Dedifferentiated amniotic fluid mesenchymal stem cell (primary cell): ENCODE results near the gene ZNF581.

ENCODE experiments used
- DNase-seq: peaks from one replicate; pipeline ENCODE4 v3.0.0-alpha.2; 2016; ENCODE audit errors: extremely low spot score

The ZNF581 gene

DNA sequence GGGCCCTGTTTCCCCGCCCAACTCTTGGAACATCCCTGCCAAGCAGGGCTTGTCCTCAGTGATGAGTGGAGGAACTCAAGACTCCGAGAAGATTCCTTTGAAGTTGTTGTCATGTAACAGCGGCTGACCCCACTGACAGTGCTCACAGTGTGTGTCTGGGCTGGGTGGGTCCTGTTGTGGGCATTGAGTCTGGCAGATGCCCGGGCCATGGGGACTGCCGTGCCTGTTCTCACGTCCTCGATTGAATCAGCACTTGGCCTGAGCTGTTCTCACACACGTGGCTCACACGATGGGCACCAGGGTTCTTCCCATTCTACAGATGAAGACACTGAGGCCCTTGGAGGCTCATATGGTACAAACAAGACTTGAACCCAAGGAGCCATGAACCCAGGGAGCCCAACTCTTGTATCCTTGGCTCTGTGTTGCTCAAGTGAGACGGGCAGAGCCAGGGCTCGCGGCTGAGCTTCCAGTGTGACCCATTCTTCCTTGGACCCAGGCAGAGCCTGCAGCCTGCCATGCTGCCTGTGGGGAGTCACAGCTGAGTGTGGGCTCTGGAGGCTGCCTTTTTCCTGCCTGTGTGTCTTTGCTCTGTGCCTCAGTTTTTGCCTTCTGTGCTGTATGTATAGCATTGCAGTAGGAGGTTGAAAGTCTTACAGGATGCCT is 23.0 kb downstream of the ZNF581 start:
- DNase-seq = no peak

DNA sequence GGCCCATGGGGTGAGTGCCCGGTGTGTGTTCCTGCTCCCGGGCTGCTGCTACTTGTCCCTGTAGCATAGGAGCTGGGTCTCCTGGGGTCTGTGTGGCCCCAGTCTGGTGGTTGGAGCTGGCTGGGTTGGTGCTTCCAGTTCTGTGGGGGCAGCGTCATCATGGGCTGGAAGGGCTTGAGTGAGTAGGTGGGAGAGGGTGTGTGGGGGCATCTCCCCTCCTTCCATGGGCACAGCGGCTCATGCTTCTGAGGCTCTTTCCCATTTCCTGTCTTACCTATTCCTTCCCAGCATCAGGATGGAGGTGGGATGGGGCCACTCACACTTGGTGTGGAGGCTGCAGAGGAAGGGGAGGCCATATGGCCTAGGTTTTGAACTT is 23.5 kb downstream of the ZNF581 start:
- DNase-seq = no peak

DNA sequence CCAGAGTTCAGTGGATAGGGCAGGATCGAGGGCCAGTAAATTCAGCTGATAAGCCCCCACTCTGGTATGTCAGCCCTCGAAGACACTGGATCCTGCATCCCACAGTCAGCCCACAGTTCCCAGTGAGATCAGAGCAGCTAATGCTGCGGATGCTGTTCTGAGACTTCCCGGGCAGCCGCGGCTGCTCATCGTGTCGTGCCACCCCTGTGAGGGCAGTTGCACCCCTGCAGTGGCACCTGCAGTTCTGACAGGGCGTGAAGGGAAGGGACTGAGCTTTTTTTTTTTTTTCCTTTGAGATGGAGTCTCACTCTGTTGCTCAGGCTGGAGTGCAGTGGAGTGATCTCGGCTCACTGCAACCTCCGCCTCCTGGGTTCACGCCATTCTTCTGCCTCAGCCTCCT is 24.1 kb downstream of the ZNF581 start:
- DNase-seq = no peak

DNA sequence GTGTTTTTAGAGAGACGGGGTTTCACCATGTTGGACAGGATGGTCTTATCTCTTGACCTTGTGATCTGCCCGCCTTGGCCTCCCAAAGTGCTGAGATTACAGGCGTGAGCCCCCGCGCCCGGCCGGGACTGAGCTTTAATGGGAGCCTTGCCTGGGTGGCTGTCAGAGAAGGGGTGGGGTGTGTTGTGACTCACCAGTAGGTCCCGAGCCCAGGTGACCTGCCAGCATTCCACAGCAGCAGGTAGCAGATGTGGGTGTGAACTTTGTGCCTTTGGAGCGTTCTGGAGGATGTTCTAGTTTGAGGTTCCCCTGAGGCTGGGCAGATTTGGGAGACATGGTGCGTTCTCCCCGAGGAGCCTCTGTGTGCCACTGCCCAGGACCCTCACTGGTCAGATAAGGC is 24.5 kb downstream of the ZNF581 start:
- no peak for DNase-seq

DNA sequence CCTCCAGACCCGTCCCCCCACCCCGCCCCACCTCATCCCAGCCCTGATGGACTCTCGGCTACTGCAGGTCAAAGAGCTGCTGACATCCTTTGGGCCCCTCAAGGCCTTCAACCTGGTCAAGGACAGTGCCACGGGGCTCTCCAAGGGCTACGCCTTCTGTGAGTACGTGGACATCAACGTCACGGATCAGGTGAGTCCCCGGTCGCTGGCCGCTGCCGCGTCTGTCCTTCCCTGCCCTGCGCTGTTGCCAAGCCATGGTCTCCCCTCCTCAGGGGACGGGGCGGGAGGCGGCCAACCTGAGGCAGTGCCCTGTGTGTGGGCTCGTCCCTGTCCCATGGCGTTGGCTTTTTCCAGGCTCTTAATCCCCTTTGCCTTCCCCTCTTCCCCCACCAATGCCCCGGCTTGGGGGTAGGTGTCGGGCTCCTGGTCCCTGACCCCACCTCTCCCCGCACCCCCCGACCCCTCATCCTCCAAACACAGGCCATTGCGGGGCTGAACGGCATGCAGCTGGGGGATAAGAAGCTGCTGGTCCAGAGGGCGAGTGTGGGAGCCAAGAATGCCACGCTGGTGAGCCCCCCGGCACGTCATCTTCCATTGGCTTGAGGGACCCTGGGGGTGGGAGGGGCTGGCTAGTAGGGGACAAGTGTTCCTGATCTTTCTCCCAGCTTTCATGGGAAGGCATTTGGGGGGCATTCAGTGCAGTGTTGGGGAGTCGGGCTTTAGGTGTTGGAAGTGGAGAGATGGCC is 25.3 kb downstream of the ZNF581 start:
- no peak for DNase-seq

DNA sequence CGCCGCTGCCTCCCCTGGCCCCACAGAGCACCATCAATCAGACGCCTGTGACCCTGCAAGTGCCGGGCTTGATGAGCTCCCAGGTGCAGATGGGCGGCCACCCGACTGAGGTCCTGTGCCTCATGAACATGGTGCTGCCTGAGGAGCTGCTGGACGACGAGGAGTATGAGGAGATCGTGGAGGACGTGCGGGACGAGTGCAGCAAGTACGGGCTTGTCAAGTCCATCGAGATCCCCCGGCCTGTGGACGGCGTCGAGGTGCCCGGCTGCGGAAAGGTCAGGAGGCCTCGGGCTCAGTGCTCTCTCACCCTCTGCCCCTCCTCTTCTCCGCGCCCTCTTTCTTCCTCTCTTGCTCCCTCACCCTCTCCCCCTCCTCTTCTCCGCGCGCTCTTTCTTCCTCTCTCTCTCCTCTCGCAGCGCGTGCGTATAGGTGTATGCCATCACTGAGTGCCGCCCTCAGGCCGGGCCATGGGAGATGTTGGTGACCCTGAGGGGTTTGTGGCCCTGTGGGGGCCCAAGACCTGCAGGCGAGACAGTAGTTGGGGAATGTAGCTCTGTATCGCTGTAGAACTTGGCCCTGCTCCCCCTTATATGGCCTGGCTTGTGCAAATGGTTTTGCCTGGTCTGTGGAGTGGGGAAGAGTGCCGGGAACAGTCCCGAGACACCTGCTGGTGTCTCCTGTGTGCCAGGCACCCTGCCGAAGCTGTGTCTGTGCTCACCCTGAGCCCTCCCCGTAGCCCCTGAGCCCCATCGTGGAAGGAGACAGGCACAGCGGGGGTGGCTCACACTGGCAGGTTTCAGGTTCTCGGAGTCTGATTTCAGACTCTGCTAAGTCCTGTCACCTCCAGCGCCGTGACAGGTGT is 26.2 kb downstream of the ZNF581 start:
- DNase-seq = no peak

DNA sequence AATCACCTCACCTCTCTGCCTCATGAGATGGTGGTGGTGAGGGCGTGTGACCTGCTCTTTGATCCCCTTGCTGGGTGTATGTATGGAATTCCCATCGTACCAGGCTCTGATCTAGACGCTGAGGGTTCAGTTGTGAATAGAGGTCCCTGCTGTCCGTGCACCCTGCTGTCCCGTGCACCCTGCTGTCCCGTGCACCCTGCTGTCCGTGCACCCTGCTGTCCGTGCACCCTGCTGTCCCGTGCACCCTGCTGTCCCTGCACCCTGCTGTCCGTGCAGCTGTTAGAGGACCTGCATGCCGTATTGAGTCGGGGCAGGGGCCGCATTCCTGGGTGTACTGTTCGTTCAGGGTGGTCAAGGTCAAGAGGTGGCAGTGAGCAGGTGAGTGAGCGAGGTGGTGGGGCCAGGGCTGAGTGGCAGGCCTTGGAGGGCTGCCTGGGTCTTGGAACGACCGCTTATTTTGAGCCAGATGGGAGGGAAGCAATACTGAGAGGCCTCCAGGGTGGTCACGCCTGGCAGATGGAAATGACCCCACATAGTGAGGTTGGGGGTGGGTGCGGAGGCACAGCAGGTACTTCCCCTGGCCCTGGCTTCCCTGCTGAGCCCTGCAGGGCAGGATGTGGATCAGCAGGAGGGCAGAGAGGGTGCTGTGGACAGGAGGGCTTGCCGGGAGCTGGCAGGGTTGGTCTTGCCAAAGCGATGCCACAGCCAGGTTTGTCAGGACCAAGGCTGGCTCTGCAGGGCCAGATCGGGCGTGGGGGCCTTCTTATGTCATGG is 27.0 kb downstream of the ZNF581 start:
- no peak for DNase-seq

DNA sequence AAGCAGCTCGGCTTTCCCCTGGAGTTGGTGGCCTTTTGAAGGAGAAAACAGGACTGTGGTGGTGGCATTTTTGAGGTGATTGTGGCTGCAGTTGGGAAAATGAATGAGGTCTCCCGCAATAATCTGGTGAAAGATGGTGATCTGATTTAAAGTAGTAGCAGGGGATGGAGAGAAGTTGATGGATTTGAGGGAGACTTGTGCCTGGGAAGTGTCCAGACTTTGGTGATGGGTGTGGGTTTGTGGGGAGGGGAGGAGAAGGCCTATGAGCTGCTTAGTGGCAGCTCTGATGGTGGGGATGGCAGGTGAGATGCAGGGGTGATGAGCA is 27.6 kb downstream of the ZNF581 start:
- no peak for DNase-seq

DNA sequence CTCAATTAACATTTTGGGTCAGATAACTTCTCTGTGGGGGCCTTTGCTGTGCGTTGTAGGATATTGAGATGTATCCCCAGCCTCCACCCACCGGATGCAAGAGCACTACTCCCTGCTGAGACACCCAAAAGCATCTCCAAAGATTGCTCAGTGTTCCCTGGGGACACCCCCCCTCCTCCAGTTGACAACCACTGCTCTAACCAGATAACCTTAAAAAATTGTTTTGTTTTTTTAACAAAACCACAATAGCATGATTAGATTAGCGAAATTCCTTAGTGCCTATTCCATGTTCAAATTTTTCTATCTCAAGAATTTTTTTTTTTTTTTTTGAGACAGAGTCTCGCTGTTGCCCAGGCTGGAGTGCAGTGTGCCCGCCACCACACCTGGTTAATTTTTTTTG is 29.0 kb downstream of the ZNF581 start:
- DNase-seq = no peak

DNA sequence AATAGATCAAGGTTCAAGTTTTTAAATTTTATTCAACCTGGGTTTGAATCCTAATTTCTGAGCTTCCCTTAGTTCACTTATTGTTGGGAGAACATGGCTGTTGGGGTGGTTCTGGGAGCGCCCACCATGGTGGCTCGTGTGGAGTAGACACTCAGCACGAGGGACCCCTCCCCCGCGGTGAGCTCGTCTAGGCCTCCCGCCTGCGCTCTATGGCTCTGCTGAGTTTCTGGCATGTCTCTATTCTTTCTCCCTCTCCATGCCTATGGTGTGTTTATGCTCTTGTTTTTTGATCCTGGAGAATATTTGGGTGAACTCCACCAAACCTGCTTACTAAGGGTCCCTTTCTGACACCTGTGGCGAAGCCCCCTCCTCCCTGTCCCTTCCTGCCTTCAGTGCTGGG is 30.0 kb downstream of the ZNF581 start:
- no peak for DNase-seq

DNA sequence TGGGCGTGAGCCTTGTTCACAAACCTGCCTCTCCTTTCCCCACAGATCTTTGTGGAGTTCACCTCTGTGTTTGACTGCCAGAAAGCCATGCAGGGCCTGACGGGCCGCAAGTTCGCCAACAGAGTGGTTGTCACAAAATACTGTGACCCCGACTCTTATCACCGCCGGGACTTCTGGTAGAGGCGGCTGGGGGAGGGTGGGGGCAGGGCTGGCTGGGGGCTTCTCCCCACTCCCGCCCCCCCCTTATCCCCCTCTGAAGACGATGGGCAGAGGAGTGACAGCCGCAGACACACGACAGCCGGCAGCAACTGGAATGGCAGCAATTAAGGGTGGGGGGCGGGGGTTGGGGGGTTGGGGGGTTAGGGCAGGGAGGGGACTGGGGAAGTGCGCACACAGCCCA is 30.4 kb downstream of the ZNF581 start:
- DNase-seq = no peak

DNA sequence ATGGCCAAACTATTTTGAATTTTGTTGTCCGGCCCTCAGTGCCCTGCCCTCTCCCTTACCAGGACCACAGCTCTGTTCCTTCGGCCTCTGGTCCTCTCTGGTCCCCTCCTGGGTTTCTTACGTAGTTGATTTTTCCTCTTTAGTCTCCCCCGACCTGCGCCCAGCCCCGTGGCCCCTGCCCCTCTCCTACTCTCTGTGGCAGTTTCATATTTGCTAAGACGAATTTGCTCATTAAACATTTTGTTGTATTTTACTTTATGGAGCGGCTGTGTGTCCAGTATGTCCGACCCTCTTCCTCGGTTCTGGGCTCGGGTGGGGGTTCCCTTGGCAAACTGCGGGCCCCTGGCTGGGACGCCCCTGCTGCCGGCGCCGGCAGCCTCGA is 31.0 kb downstream of the ZNF581 start:
- no peak for DNase-seq

DNA sequence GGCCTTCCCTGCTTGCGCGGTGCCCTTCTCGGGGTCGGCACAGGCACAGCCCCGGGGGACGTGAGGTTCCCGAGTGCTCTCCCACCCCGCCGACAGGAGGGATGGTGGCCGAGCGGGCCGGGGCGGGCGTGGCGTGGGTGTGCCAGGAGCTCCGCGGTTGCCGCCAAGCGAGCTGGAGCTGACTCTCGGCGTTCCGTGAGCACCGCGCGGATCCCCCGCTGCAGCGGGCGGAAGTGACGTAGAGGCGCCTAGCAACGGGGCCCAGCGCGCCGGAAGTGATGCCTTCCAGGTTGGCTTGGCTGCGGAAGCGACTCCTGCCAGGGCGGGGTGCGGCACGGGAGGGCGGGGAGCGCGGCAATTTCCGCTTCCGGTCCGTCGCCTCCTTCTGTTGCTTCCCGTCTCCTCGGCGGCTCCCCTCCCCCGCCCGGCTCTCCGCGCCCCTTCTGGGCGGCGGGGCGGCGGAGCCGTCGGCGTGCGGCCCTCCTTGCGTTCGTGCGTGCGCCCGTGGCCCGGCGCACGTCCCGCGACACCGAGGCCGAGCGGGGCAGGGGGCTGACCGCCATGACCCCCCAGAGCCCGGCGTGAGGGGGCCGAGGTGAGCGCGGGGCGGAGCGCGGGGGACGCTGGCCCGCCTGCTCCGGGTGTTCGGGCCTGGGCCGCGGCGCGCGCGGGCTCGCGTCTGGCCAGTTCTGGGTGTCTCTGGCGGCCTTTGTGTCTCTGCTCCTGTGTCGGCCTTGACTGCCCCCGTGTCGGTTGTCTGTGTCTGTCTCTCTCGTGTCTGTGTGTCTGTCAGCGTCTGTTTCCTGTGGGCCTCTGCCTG is 31.6 kb downstream of the ZNF581 start, which contains the start of gene EPN1:
Gene EPN1 (plus strand): TSS at position 386 of the 820 bp plus-strand sequence. CDS start 3,402 bp downstream, outside the sequence.
- peak; percentile 93 for DNase-seq

DNA sequence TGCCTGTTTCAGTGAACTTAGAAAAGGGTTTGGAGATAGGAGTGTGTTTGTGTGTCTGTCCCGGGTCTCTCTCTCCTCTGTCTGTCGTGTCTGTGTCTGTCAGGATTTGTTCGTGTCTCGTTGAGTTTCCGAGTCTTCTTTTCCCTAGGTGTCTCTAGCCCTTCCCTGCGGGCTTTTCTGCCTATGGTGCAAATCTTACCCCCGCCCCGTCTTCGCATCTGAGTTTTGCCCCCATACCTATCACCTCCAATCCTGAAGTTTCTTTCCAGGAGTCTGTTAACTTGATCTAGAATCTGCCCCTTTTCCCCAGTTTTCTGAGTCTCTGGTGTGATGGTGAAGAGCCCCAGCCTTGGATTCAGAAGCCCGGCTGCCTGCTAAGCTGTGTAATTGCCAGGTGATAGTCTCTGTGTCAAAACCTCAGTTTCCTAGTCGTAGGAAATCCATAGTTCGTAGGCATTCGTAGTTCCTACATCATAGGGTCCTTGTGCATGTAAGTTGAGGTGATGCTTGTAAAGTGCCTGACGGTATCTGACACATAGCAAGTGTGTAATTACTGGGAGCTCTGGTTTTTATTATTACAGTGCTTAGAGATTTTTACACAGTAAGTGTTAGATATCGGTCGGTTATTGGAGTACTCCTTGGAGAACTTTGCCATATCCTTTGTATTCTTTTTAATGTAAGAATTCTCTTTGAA is 32.4 kb downstream of the ZNF581 start:
- DNase-seq = no peak

DNA sequence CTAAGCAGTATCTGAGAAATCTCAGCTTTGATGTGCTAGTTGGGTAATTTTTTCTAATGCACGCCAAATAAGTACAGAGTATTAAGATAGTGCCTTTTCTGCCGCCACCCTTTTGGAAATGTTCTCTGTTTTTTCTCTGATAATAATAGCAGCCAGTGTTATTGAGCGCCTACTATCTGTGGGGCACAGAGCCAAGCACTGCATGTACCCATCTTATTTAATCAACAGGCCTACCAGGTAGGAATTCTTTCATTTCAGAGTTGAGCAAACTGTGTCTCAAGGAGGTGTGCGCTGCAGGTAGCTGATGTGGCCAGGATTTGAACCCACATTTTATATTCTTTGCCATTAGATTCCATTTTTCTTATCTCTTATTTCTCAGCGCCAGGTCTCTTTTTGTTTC is 32.9 kb downstream of the ZNF581 start:
- no peak for DNase-seq

DNA sequence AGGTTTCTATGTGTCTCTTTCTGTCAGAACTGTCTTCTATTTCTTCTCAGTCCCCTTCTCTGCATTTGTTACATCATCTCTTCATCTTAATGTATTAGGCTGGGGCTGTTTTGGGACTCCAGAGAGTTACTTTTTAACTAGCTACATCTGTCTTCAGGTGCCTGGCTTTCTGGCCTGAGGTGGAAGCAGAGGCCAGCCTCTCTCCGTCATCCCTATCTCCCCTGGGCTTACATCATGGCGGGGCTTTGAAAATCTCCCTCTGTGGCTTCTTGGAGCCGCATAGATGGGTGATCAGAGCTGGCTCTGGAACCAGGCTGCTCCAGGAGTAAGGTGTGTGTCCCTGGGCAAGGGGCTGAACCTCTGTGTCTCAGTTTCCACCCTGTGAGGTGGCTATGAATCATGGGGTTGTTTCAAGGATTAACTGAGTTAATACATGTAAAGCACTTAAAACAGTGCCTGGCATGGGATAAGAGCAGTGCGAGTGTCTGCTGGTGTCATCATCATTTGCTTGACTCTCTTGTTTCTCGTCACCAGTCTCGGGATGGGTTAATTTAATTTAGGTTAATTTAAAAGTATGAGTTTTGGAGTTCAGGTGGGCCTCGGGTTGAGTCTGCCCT is 33.5 kb downstream of the ZNF581 start:
- DNase-seq = no peak

DNA sequence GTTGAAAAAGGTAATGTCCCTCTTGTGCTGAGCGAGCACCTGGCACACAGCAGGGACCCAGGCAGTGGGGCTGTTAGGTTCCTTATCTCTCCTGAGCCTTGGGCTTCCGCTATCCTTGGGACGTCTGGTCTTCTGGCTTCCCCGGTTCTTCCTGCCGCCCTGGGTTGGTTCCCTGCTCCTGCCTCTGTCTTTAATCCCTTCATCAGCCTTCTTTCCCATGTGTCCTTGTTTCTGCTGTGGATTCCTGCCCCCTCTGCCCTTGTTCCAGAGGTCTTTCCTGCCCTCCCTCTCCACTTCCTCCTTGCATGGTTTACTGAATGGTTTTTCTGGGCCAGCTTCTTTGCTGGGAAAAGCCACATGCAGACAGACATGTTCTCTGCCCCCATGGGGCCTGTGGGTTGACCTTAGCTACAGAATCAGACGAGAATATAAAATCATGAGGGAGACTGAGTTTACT is 34.2 kb downstream of the ZNF581 start:
- no peak for DNase-seq

DNA sequence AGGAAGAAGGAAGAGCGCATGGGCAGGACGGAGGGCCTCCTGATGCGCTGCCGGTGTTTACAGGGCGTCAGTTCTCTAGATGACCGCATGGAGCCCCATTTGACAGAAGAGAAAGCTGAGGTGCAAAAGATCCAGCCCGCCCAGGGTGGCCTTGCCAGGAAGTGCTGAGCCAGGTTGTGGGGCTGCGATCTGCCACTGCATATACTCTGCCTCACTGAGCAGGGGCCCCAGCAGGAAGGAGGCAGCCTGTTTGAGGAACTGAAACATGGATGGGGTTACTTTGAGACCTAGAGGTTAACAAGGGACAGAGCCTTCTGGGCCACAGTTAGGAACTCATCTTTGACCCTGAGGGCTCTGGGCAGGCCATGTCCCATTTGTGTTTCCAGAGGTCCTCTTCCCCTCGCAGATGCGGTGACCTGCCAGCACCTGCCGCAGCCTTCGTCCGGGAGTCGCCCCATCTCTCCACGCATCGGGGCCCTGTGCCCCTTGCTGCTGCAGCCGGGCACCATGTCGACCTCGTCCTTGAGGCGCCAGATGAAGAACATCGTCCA is 34.7 kb downstream of the ZNF581 start:
- DNase-seq = no peak

DNA sequence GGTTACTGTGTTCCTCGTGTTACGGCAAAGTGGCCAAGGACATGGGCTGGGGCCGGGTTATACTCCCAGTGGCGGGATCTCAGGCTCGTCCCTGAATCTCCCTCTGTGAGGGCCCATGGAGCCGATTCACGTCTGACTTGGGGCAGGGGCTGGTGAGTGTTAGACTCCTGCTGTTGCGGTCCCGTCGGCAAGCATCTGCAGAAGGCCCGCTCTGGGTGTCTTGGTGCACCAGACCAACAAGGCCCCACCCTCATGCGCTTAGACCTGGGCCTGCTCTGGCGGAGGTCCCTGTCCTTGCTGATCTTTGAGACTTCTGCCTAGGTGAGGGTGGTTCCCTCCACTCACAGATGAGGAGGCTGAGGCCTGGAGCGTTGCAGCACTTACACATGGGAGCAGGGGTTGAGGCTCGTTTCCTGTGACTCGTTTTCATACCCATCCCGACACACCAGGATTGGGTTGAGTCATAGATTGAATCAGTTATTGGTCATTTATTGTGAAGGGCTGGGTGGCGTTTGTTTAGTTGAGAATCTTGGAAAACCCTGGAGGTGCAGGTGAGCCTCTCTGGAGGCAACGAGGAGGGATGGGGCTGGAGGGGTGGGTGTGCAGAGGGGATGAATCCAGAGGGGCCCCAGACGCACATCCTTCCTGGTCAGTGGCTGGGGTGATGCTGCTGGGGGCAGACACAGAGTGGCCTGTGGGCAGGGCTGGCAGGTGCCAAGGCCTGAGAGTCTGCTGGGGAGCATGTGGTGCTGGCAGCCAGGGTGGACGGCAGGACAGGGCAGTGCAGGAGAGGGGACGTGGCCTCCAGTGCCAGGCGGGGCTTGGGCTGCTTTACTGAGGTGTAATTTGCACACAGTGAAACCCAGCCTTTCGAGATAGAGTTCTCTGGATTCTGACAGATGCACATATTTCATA is 36.2 kb downstream of the ZNF581 start:
- DNase-seq = no peak
